ENCODE results near the gene CARD8.
"Not testable (repeated sequence)": the region's sequence is repeated elsewhere in the genome, so short reads cannot be mapped to it uniquely, and the experiment has no call there.

CARD8 gene

GRCh38 chr19:48274173-48274572, 18.5 kb upstream of the CARD8 start:
- Histone ChIP-seq H3K4me1 (ENCODE audit: control insufficient read depth in 1 of 2, insufficient read depth in 1 of 2, low read depth in 1 of 2, low read length in 1 of 2) (peaks cover 16 to 17% of the 10 kb centered on the region in 2 experiments), H3K27ac (no peak overlapping the region), H3K4me3 (ENCODE audit: low read depth in 1 of 2, low read length in 1 of 2) (no peak overlapping the region), H3K36me3 (no peaks in the 10 kb centered on the region), H3K27me3 (no peaks in the 10 kb centered on the region), H3K9me3 (no peaks in the 10 kb centered on the region)
- TF ChIP-seq CTCF (IDR thresholded peaks at IDR 0.05), result no peak

GRCh38 chr19:48271531-48272151, 15.9 kb upstream of the CARD8 start:
- H3K27me3 ChIP-seq, result no peaks in the 10 kb centered on the region
- no peak for TF ChIP-seq CTCF (IDR thresholded peaks at IDR 0.05)
- H3K9me3 ChIP-seq, result no peaks in the 10 kb centered on the region
- no peak overlapping the region for H3K27ac ChIP-seq
- H3K4me3 ChIP-seq (ENCODE audit: low read depth in 1 of 2, low read length in 1 of 2), result peak overlapping the region; percentile 54 to 60
- no peaks in the 10 kb centered on the region for H3K36me3 ChIP-seq
- peaks cover 16 to 17% of the 10 kb centered on the region in 2 experiments for H3K4me1 ChIP-seq (ENCODE audit: control insufficient read depth in 1 of 2, insufficient read depth in 1 of 2, low read depth in 1 of 2, low read length in 1 of 2)

GRCh38 chr19:48269617-48270026, 13.9 kb upstream of the CARD8 start:
- not testable (repeated sequence) for H3K27me3 ChIP-seq; H3K9me3 ChIP-seq; H3K27ac ChIP-seq; H3K4me3 ChIP-seq (ENCODE audit: low read depth in 1 of 2, low read length in 1 of 2); H3K36me3 ChIP-seq
- H3K4me1 ChIP-seq (ENCODE audit: control insufficient read depth in 1 of 2, insufficient read depth in 1 of 2, low read depth in 1 of 2, low read length in 1 of 2), result peaks cover 16 to 17% of the 10 kb centered on the region in 2 experiments

- H3K9me3 ChIP-seq; H3K4me1 ChIP-seq (ENCODE audit: control insufficient read depth in 1 of 2, insufficient read depth in 1 of 2, low read depth in 1 of 2, low read length in 1 of 2); H3K4me3 ChIP-seq (ENCODE audit: low read depth in 1 of 2, low read length in 1 of 2); H3K27me3 ChIP-seq; H3K27ac ChIP-seq; H3K36me3 ChIP-seq: not testable (repeated sequence)
Measured at GRCh38 chr19:48265326-48265725, 9.6 kb upstream of the CARD8 start.

- not testable (repeated sequence) for H3K36me3 ChIP-seq, H3K27me3 ChIP-seq, H3K9me3 ChIP-seq
- Histone ChIP-seq H3K27ac (peak overlapping the region; percentile 100), H3K4me3 (ENCODE audit: low read depth in 1 of 2, low read length in 1 of 2) (peak overlapping the region; percentile 74 to 77), H3K4me1 (ENCODE audit: control insufficient read depth in 1 of 2, insufficient read depth in 1 of 2, low read depth in 1 of 2, low read length in 1 of 2) (peaks cover 36 to 39% of the 10 kb centered on the region in 2 experiments)
Measured at GRCh38 chr19:48260359-48260714, 4.6 kb upstream of the CARD8 start.

GRCh38 chr19:48258992-48259391, 3.3 kb upstream of the CARD8 start:
- not testable (repeated sequence) for H3K9me3 ChIP-seq, H3K27me3 ChIP-seq, H3K36me3 ChIP-seq
- peaks cover 48 to 53% of the 10 kb centered on the region in 2 experiments for H3K4me1 ChIP-seq (ENCODE audit: control insufficient read depth in 1 of 2, insufficient read depth in 1 of 2, low read depth in 1 of 2, low read length in 1 of 2)
- H3K4me3 ChIP-seq (ENCODE audit: low read depth in 1 of 2, low read length in 1 of 2), result peak overlapping the region; percentile 74 to 77
- peak overlapping the region; percentile 100 for H3K27ac ChIP-seq

GRCh38 chr19:48258350-48258749, 2.6 kb upstream of the CARD8 start:
- Histone ChIP-seq H3K4me3 (ENCODE audit: low read depth in 1 of 2, low read length in 1 of 2) (peak overlapping the region; percentile 35 to 49), H3K4me1 (ENCODE audit: control insufficient read depth in 1 of 2, insufficient read depth in 1 of 2, low read depth in 1 of 2, low read length in 1 of 2) (peaks cover 55 to 59% of the 10 kb centered on the region in 2 experiments), H3K27me3 (no peaks in the 10 kb centered on the region), H3K36me3 (no peaks in the 10 kb centered on the region), H3K9me3 (no peaks in the 10 kb centered on the region), H3K27ac (peak overlapping the region; percentile 100)
- TF ChIP-seq CTCF (IDR thresholded peaks at IDR 0.05), result no peak
